NT2/D1 (cell line): ENCODE data around the gene KLF15.

Experiments used
- SUZ12 ChIP-seq: IDR thresholded peaks from 2 replicates; pipeline ENCODE4 v1.6.1; 2011; ENCODE audit not compliant: insufficient read length, insufficient read depth; ENCODE audit errors: extremely low read depth
- YY1 ChIP-seq: IDR thresholded peaks from 2 replicates; pipeline ENCODE4 v1.6.1; 2011; ENCODE audit not compliant: insufficient read length, insufficient read depth
- ZNF274 ChIP-seq: IDR thresholded peaks from 2 replicates; pipeline ENCODE4 v1.6.1; 2011; ENCODE audit warnings: mild to moderate bottlenecking, low read depth, low read length

DNA sequence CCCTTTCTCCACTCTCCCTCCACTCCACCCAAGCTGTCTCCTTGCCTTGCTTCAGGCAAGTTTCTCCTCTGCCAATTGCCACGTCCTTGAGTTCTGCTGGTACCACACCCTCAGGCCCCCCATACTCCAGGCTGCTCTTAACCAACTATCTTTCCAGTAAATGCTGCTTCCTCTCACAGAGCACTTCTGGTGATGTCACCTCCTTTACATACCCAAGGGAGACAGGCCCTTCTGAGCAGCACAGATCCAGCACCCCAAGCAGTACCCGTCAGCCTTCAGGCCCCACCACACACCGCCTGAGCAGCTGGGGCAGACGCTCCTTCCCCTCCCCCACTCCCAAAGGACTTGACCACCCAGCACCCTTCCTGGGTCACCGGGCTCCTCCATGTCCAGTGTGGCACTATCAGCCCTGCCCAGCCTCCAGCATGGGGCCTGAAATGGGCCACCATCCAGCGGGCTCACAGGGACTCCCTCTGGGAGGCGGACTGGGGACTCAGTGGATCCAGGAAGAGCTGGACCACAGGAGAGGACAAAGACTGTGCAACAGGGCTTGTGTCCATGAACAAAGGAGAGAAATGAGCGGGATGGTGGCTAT is 50.2 kb downstream of the KLF15 start:
- no peak for TF ChIP-seq ZNF274
- no peak for TF ChIP-seq SUZ12
- TF ChIP-seq YY1, result no peak
